Measurements from ENCODE around the gene MYH11. TPM values are rescaled to one million over a fixed set of nuclear protein-coding genes. Genes with fewer than 3 reads are reported as not detected.

Gene MYH11
- total RNA-seq, 1 experiment from 2014 or later: not detected

DNA sequence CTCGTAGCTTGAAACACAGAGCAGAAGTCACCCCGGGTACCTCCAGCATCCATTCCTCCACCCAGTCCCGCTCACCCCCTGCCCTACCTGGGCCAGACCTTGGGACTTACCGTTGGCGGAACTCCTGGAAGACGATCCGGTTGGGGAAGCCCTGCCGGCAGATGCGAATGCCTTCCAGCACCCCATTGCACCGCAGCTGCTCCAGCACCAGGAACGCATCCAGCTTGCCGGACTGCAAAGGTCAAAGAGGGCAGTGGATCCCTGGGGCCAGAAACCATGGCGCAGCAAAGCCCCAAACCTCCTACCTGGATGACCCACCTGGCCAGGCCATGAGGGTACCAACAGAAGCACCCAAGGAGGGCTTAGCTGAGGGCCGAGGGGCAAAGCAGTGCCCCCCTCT is 108.9 kb downstream of the MYH11 start:
- Mint-ChIP-seq H3K9me3 (ENCODE audit: unreplicated experiment) (no peaks in the 10 kb centered on the region), H3K27me3 (ENCODE audit: insufficient read depth, unreplicated experiment) (no peaks in the 10 kb centered on the region), H3K27ac (ENCODE audit: low read depth, unreplicated experiment) (no peak overlapping the region), H3K4me1 (ENCODE audit: insufficient read depth, unreplicated experiment) (no peaks in the 10 kb centered on the region), H3K4me3 (ENCODE audit: unreplicated experiment) (no peak overlapping the region), H3K36me3 (ENCODE audit: insufficient read depth, unreplicated experiment) (no peaks in the 10 kb centered on the region)
- DNase-seq (ENCODE audit: unreplicated experiment): no peak
- POLR2A ChIA-PET: no interaction called here
- CTCF ChIA-PET: interaction anchor here (0.6 kb wide), 1 partner anchor 52 kb away, joined by 3 read pairs; no protein-coding TSS in a partner anchor
- BruUV-seq (replicated peaks): no TSS peak
- TF ChIP-seq, protein P1, sequence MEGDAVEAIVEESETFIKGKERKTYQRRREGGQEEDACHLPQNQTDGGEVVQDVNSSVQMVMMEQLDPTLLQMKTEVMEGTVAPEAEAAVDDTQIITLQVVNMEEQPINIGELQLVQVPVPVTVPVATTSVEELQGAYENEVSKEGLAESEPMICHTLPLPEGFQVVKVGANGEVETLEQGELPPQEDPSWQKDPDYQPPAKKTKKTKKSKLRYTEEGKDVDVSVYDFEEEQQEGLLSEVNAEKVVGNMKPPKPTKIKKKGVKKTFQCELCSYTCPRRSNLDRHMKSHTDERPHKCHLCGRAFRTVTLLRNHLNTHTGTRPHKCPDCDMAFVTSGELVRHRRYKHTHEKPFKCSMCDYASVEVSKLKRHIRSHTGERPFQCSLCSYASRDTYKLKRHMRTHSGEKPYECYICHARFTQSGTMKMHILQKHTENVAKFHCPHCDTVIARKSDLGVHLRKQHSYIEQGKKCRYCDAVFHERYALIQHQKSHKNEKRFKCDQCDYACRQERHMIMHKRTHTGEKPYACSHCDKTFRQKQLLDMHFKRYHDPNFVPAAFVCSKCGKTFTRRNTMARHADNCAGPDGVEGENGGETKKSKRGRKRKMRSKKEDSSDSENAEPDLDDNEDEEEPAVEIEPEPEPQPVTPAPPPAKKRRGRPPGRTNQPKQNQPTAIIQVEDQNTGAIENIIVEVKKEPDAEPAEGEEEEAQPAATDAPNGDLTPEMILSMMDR (IDR thresholded peaks at IDR 0.05; ENCODE audit: unreplicated experiment): no peak
- intact Hi-C loops (cut with micrococcal nuclease): no loop called here

DNA sequence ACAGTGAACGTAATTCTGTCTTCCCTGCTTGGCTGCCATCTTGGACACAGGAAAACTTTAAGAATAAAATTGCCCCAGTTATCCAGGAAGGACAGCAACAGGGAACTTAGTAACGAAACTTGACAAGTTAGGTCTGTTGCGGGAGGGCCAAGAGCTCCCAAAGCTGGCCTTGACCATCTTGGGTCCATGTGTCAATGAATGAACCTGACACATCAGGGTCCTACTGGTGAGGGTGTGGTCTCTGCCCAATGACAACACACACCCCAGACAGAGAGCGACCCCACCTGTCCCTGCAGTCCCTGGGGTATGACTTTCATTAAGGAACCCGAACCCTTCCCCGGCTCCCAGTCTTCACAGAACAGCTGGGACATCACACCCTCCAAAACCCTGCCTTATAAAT is 110.5 kb downstream of the MYH11 start:
- no peak overlapping the region for H3K27ac Mint-ChIP-seq (ENCODE audit: low read depth, unreplicated experiment)
- no peak for DNase-seq (ENCODE audit: unreplicated experiment)
- ChIA-PET CTCF (interaction anchor here (0.7 to 2.2 kb wide), 3 partner anchors 9 to 23 kb away, joined by 3 to 7 read pairs (median 5); no protein-coding TSS in a partner anchor), POLR2A (no interaction called here)
- TF ChIP-seq, protein P1 (IDR thresholded peaks at IDR 0.05; ENCODE audit: unreplicated experiment): no peak
- no TSS peak for BruUV-seq (replicated peaks)
- H3K27me3 Mint-ChIP-seq (ENCODE audit: insufficient read depth, unreplicated experiment): no peaks in the 10 kb centered on the region
- intact Hi-C loops (cut with micrococcal nuclease): no loop called here
- H3K9me3 Mint-ChIP-seq (ENCODE audit: unreplicated experiment): no peaks in the 10 kb centered on the region
- no peaks in the 10 kb centered on the region for H3K36me3 Mint-ChIP-seq (ENCODE audit: insufficient read depth, unreplicated experiment)
- H3K4me3 Mint-ChIP-seq (ENCODE audit: unreplicated experiment): no peak overlapping the region
- no peaks in the 10 kb centered on the region for H3K4me1 Mint-ChIP-seq (ENCODE audit: insufficient read depth, unreplicated experiment)

DNA sequence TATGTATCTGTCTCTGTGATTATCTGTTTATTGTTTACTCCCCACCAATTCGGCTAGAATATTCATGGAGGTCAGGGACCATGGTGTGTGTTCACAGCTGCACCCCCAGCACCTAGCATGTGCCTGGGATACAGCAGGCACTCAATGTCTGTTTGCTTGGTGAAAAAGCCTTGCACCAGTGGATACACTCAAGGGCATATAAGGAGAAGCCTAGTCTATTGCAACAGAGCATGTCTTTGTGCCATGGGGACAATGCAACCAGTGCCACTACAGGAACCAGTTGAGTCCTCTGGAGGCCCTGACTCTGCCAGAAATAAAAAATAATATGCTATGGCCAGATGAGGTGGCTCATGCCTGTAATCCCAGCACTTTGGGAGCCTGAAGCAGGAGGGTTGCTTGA is 113.2 kb downstream of the MYH11 start:
- Mint-ChIP-seq H3K27ac (ENCODE audit: low read depth, unreplicated experiment) (no peak overlapping the region), H3K27me3 (ENCODE audit: insufficient read depth, unreplicated experiment) (no peaks in the 10 kb centered on the region), H3K36me3 (ENCODE audit: insufficient read depth, unreplicated experiment) (no peaks in the 10 kb centered on the region), H3K4me1 (ENCODE audit: insufficient read depth, unreplicated experiment) (no peaks in the 10 kb centered on the region), H3K4me3 (ENCODE audit: unreplicated experiment) (no peak overlapping the region), H3K9me3 (ENCODE audit: unreplicated experiment) (no peaks in the 10 kb centered on the region)
- TF ChIP-seq, protein P1 (IDR thresholded peaks at IDR 0.05; ENCODE audit: unreplicated experiment): no peak
- no TSS peak for BruUV-seq (replicated peaks)
- intact Hi-C loops (cut with micrococcal nuclease): no loop called here
- POLR2A ChIA-PET: no interaction called here
- CTCF ChIA-PET: no interaction called here
- DNase-seq (ENCODE audit: unreplicated experiment): no peak

DNA sequence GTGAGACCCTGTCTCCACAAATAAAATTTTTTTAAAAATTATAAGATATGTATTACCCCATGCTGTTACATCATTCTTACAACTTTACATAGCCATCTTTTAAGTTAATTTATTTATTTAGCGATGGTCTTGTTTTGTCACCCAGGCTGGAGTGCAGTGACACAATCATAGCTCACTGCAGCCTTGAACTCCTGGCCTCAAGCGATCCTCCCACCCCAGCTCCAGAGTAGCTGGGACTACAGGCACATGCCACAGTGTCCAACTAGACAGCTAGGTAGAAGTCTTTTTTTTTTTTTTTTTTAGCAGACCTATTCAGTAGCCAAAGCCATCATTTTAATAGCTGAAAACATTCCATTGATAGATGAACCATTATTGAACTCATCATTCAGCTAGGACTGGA is 114.1 kb downstream of the MYH11 start:
- no TSS peak for BruUV-seq (replicated peaks)
- Mint-ChIP-seq H3K4me1 (ENCODE audit: insufficient read depth, unreplicated experiment) (no peaks in the 10 kb centered on the region), H3K9me3 (ENCODE audit: unreplicated experiment) (no peaks in the 10 kb centered on the region), H3K4me3 (ENCODE audit: unreplicated experiment) (no peak overlapping the region), H3K27ac (ENCODE audit: low read depth, unreplicated experiment) (no peak overlapping the region), H3K27me3 (ENCODE audit: insufficient read depth, unreplicated experiment) (no peaks in the 10 kb centered on the region), H3K36me3 (ENCODE audit: insufficient read depth, unreplicated experiment) (no peaks in the 10 kb centered on the region)
- intact Hi-C loops (cut with micrococcal nuclease): no loop called here
- ChIA-PET CTCF (no interaction called here), POLR2A (no interaction called here)
- no peak for DNase-seq (ENCODE audit: unreplicated experiment)
- TF ChIP-seq, protein P1 (IDR thresholded peaks at IDR 0.05; ENCODE audit: unreplicated experiment): no peak
